RKO (cell line): ENCODE measurements around the gene C4orf54.

Experiments used
- DNase-seq: peaks from one replicate; pipeline ENCODE4 v3.0.0-alpha.2; 2016; ENCODE audit warnings: low spot score

The C4orf54 gene

GRCh38 chr4:99657798-99658197 lies at the start of gene C4orf54:
C4orf54 (minus strand) TSS chr4:99657828; CDS start chr4:99654648, 3,180 bp downstream.
- DNase-seq: no peak

- DNase-seq: no peak
These were observed 48.3 kb upstream of the C4orf54 start for GRCh38 chr4:99705891-99706290.

GRCh38 chr4:99696801-99697200 lies 39.2 kb upstream of the C4orf54 start:
- no peak for DNase-seq

GRCh38 chr4:99693140-99693539 lies 35.5 kb upstream of the C4orf54 start:
- DNase-seq: no peak

- no peak for DNase-seq
These were observed 33.4 kb upstream of the C4orf54 start for GRCh38 chr4:99690990-99691389.

- no peak for DNase-seq
These were observed 32.8 kb upstream of the C4orf54 start for GRCh38 chr4:99690472-99690871.

GRCh38 chr4:99687120-99687519 lies 29.5 kb upstream of the C4orf54 start:
- DNase-seq: no peak

- DNase-seq: no peak
These were observed 27.6 kb upstream of the C4orf54 start for GRCh38 chr4:99685234-99685633.

GRCh38 chr4:99683895-99684294 lies 26.3 kb upstream of the C4orf54 start:
- DNase-seq: no peak

- no peak for DNase-seq
These were observed 22.3 kb upstream of the C4orf54 start for GRCh38 chr4:99679976-99680375.

- DNase-seq: no peak
These were observed 21.6 kb upstream of the C4orf54 start for GRCh38 chr4:99679204-99679603.

GRCh38 chr4:99677161-99677560 lies 19.5 kb upstream of the C4orf54 start:
- peak; percentile 7 for DNase-seq

- DNase-seq: no peak
These were observed 12.9 kb upstream of the C4orf54 start for GRCh38 chr4:99670409-99671073.

- DNase-seq: no peak
These were observed 11.5 kb upstream of the C4orf54 start for GRCh38 chr4:99669084-99669483.

- DNase-seq: no peak
These were observed 10.8 kb upstream of the C4orf54 start for GRCh38 chr4:99668472-99668871.

GRCh38 chr4:99665983-99666382 lies 8.4 kb upstream of the C4orf54 start:
- no peak for DNase-seq

GRCh38 chr4:99664716-99665115 lies 7.1 kb upstream of the C4orf54 start:
- DNase-seq: no peak

- no peak for DNase-seq
These were observed 4.3 kb upstream of the C4orf54 start for GRCh38 chr4:99661907-99662306.

GRCh38 chr4:99658666-99659065 lies 1.0 kb upstream of the C4orf54 start:
- DNase-seq: no peak

GRCh38 chr4:99655308-99656081 lies 2.1 kb downstream of the C4orf54 start:
- no peak for DNase-seq

- DNase-seq: no peak
These were observed 3.3 kb downstream of the C4orf54 start for GRCh38 chr4:99654361-99654761.

GRCh38 chr4:99653916-99654315 lies 3.7 kb downstream of the C4orf54 start:
- DNase-seq: no peak

- no peak for DNase-seq
These were observed 4.8 kb downstream of the C4orf54 start for GRCh38 chr4:99652596-99653436.
